ENCODE measurements around the gene TAF1B.
A peak's percentile ranks its signal among the peaks of the same experiment; 100 is the strongest.

Gene TAF1B

DNA sequence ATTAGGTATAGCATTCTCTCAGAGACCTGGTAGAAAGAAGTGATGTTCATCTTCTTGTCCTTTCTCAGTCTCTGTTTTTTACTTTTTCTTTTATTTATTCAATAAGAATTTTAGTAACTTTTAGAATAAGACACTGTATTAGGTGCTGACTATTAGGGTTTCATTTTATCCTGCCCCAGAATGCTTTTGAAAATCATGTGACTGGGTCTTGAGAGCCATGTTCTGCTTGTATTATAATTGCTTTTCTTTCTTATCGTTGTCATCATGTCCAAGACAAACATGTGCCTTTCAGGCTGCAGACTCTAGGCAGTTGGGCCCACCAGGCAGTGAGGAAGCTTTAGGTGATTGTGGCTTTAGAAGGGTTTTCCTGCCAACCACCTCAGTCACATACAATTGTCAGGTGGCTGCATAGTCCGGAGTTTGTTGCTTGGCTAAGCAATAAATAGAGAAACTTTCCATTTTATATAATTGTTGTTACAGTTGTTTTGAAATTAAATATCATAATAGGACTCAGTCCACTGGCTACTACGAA is 123.3 kb downstream of the TAF1B start:
- no peaks in the 10 kb centered on the region for H3K36me3 Mint-ChIP-seq
- peaks cover 10% of the 10 kb centered on the region for H3K4me1 Mint-ChIP-seq (ENCODE audit: low read depth)
- peaks cover 2% of the 10 kb centered on the region for H3K27me3 Mint-ChIP-seq
- H3K9me3 Mint-ChIP-seq (ENCODE audit: low read depth), result no peaks in the 10 kb centered on the region
- no peak overlapping the region for H3K4me3 Mint-ChIP-seq
- no peak overlapping the region for H3K27ac Mint-ChIP-seq

- Mint-ChIP-seq H3K27me3 (no peaks in the 10 kb centered on the region), H3K36me3 (no peaks in the 10 kb centered on the region), H3K9me3 (ENCODE audit: low read depth) (no peaks in the 10 kb centered on the region), H3K27ac (no peak overlapping the region), H3K4me3 (no peak overlapping the region), H3K4me1 (ENCODE audit: low read depth) (peaks cover 10% of the 10 kb centered on the region)
These were observed 123.9 kb downstream of the TAF1B start for GRCh38 chr2:9967053-9967775.

DNA sequence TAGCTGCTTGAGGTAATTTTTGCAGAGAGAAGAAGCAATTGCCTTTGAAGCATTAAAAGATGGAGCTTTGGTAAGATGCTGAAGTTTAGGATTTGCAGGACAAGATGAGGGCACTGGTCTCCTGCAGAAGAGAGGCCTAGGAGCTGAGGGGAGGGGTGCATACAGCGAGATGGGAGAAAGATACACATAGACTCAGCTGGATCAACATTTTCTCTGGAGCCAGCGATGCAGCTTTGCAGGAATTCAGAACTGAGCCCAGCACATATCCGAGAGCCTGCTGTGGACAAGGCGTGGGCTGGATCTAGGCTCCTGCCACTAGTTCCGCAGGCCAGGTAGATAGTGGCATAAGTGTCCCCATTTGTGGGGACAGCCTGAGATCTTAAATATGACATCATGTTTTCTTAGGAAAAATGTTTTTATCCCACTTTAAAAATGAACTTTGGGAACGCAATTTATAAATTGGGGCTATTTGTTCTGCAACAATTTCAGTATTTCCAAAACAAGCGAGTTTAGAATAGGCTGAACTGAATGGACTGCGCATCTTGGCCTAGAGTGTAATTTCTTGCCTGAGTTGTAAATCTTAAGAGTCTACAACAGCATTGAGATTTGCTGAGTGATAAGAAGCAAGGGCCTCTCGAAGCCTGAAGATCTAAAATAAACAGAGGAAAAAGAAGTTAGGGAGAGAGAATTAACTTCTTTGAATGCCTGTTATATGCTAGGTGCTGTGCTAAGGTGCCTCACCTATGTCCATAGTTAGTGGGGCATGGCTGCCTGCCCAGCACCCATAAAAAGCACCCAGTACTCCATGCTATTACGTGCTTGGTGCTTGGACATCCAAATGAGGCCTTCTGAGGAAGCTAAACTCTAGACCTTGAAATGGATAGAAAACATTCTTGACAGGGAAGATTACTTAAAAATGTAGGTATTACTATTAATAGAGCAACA is 125.6 kb downstream of the TAF1B start:
- Mint-ChIP-seq H3K4me3 (no peak overlapping the region), H3K9me3 (ENCODE audit: low read depth) (no peaks in the 10 kb centered on the region), H3K27ac (no peak overlapping the region), H3K27me3 (no peaks in the 10 kb centered on the region), H3K4me1 (ENCODE audit: low read depth) (peaks cover 10% of the 10 kb centered on the region), H3K36me3 (no peaks in the 10 kb centered on the region)

- Mint-ChIP-seq H3K27ac (no peak overlapping the region), H3K9me3 (ENCODE audit: low read depth) (no peaks in the 10 kb centered on the region), H3K4me1 (ENCODE audit: low read depth) (peaks cover 5% of the 10 kb centered on the region), H3K36me3 (no peaks in the 10 kb centered on the region), H3K4me3 (no peak overlapping the region), H3K27me3 (no peaks in the 10 kb centered on the region)
These were observed 127.1 kb downstream of the TAF1B start for GRCh38 chr2:9970200-9971044.

DNA sequence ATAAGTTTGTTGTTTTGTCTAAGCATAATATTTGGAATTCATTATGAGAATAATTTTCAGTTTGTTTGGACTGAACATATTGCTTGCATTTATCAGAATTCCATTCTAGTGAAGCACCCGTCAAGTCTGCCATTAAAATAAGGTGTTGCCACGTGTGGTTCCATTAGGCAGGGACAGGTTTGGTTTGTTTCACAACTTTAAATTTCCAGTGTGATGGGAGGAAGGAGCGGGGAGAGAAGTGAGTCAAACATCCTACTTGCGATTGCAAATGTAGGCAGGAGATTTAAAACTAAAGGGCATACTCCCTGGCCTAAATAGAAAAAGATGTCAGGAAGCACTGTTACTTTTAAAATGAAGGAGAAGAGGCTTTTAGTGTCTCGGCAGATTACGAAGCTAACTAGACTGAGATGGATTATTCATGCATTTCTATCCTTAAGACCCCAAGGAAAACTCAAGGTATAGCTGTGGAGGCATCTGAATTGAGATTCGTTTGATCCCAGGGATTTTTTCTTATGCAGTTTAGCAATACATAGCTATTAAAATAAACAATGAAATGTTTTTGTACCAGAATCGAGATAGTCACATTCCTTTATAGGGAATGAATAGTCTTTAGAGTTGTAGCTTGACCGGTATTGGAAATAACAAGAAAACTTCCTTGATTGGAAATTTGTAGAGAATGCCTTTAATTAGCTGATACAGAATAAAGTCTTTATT is 128.0 kb downstream of the TAF1B start:
- Mint-ChIP-seq H3K4me1 (ENCODE audit: low read depth) (peaks cover 9% of the 10 kb centered on the region), H3K36me3 (no peaks in the 10 kb centered on the region), H3K27me3 (no peaks in the 10 kb centered on the region), H3K27ac (no peak overlapping the region), H3K4me3 (no peak overlapping the region), H3K9me3 (ENCODE audit: low read depth) (no peaks in the 10 kb centered on the region)

DNA sequence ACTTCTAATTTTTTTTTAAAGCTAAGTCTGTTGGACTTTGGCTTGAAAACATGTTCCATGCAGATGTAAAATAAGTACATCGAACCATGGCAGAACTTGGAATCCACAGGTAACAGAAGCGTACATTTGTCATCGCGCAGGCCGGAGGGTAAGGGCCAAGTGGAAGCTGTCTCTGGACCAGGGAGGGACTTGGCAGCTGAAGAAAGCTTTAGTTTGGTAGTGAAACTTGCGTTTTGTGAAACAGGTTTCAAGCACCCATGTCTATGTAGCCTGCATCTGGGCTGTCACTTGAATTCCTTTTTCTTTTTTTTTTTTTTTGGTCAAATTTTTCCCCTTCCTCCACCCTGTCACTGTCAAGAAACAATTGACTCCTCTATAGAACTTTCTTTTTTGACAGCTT is 128.6 kb downstream of the TAF1B start:
- no peak overlapping the region for H3K4me3 Mint-ChIP-seq
- H3K27me3 Mint-ChIP-seq, result no peaks in the 10 kb centered on the region
- peaks cover 8% of the 10 kb centered on the region for H3K4me1 Mint-ChIP-seq (ENCODE audit: low read depth)
- H3K27ac Mint-ChIP-seq, result no peak overlapping the region
- no peaks in the 10 kb centered on the region for H3K9me3 Mint-ChIP-seq (ENCODE audit: low read depth)
- H3K36me3 Mint-ChIP-seq, result no peaks in the 10 kb centered on the region

DNA sequence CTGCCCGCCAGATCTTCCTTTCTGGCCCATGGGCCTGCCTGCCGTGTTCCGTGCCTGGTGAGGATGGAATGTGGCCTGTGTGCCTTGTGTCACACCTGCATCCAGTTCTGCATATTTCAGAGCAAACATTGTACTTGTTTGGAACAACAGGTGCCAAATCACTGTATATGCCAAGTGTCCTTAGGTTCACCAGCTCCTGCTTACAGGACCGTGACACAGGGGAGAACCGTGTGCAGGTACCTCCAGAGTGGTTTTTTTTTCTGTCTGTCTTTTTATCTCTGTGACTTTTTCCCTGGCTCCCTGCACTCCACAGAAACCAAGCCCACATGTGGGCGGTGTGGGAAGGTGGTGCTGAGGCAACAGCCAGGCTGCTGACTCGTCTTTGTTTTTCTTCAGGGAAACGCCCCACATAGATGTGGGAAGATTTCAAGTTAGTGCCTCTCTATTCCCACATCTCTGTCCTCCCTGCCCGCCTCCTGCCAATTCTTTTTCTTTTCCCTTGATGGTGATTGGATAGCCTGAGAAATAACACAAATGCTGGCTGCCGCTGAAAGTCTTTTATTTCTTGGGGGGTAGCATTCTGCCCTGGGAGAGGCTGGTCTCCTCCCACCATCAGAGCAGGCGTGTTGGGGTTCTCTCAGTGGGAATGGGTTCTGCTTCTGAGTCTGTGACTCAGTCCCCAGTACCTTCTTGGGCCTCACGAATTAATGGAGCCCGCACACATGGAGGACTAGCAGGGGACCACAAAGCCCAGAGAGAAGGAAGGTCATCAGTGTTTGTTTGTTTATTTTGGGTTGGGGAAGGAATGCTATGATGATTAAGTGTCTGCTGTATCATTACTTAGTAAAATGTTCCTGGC is 129.6 kb downstream of the TAF1B start:
- Mint-ChIP-seq H3K27me3 (no peaks in the 10 kb centered on the region), H3K4me1 (ENCODE audit: low read depth) (peaks cover 8% of the 10 kb centered on the region), H3K9me3 (ENCODE audit: low read depth) (no peaks in the 10 kb centered on the region), H3K4me3 (no peak overlapping the region), H3K27ac (no peak overlapping the region), H3K36me3 (no peaks in the 10 kb centered on the region)

DNA sequence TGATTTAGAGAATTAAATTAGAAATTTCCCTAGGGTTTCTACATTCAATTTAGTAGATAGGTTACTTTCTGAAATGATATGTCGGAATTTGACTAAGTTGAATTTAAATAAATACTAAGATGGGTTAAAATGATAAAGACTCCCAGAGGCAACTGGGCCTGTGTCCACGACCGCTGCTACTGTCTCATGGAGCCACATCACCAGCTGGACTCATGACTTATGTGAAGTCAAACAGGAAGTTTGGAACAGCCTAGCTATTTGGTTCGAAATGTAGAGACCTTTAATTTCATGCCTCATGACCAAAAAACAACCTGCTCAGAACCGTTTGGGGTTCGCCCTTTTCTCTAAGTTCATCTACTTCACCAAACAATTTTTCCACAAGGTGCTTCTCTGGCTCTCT is 130.4 kb downstream of the TAF1B start:
- peaks cover 4% of the 10 kb centered on the region for H3K36me3 Mint-ChIP-seq
- H3K9me3 Mint-ChIP-seq (ENCODE audit: low read depth), result no peaks in the 10 kb centered on the region

GRCh38 chr2:9974343-9974742 is 131.1 kb downstream of the TAF1B start:
- peaks cover 5% of the 10 kb centered on the region for H3K27me3 Mint-ChIP-seq
- no peaks in the 10 kb centered on the region for H3K9me3 Mint-ChIP-seq (ENCODE audit: low read depth)
- no peak overlapping the region for H3K4me3 Mint-ChIP-seq
- H3K27ac Mint-ChIP-seq, result no peak overlapping the region
- H3K4me1 Mint-ChIP-seq (ENCODE audit: low read depth), result peaks cover 8% of the 10 kb centered on the region
- H3K36me3 Mint-ChIP-seq, result peaks cover 4% of the 10 kb centered on the region

More for the DNA sequence above, 130.4 kb downstream of the TAF1B start:
- no peak overlapping the region for H3K27ac Mint-ChIP-seq
- no peak overlapping the region for H3K4me3 Mint-ChIP-seq
- peaks cover 5% of the 10 kb centered on the region for H3K27me3 Mint-ChIP-seq
- H3K4me1 Mint-ChIP-seq (ENCODE audit: low read depth), result peaks cover 8% of the 10 kb centered on the region

DNA sequence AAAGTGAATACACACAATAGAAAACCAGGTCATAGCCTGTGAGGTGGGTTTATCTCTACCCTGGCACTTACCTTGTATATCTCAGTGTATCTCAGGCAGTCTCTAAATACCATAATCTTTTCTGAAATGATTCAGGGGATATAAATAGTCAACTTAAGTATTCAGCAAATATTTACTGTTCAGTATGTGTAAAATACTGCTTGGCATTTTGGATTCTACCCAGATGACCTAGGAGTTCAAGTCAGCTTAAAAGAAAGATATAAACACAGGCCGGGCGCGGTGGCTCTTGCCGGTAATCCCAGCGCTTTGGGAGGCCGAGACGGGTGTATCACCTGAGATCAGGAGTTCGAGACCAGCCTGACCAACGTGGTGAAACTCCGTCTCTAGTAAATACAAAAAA is 132.1 kb downstream of the TAF1B start:
- Mint-ChIP-seq H3K4me3 (no peak overlapping the region), H3K27me3 (peaks cover 6% of the 10 kb centered on the region), H3K9me3 (ENCODE audit: low read depth) (no peaks in the 10 kb centered on the region), H3K4me1 (ENCODE audit: low read depth) (peaks cover 14% of the 10 kb centered on the region), H3K27ac (no peak overlapping the region), H3K36me3 (peaks cover 4% of the 10 kb centered on the region)

- Mint-ChIP-seq H3K36me3 (peaks cover 4% of the 10 kb centered on the region), H3K27me3 (peaks cover 10% of the 10 kb centered on the region), H3K9me3 (ENCODE audit: low read depth) (no peaks in the 10 kb centered on the region), H3K27ac (no peak overlapping the region), H3K4me1 (ENCODE audit: low read depth) (peaks cover 18% of the 10 kb centered on the region), H3K4me3 (no peak overlapping the region)
These were observed 132.7 kb downstream of the TAF1B start for GRCh38 chr2:9975805-9976447.

- Mint-ChIP-seq H3K9me3 (ENCODE audit: low read depth) (no peaks in the 10 kb centered on the region), H3K4me3 (peak overlapping the region; percentile 59), H3K27ac (no peak overlapping the region), H3K36me3 (peaks cover 4% of the 10 kb centered on the region), H3K27me3 (peaks cover 12% of the 10 kb centered on the region), H3K4me1 (ENCODE audit: low read depth) (peaks cover 22% of the 10 kb centered on the region)
These were observed 136.7 kb downstream of the TAF1B start for GRCh38 chr2:9979977-9980376.

- H3K4me3 Mint-ChIP-seq, result no peak overlapping the region
- H3K27ac Mint-ChIP-seq, result no peak overlapping the region
- peaks cover 4% of the 10 kb centered on the region for H3K36me3 Mint-ChIP-seq
- H3K27me3 Mint-ChIP-seq, result peaks cover 12% of the 10 kb centered on the region
- no peaks in the 10 kb centered on the region for H3K9me3 Mint-ChIP-seq (ENCODE audit: low read depth)
- H3K4me1 Mint-ChIP-seq (ENCODE audit: low read depth), result peaks cover 19% of the 10 kb centered on the region
These were observed 137.2 kb downstream of the TAF1B start for GRCh38 chr2:9980520-9980919.
